ENCODE data around the gene AKAP13.

DNA sequence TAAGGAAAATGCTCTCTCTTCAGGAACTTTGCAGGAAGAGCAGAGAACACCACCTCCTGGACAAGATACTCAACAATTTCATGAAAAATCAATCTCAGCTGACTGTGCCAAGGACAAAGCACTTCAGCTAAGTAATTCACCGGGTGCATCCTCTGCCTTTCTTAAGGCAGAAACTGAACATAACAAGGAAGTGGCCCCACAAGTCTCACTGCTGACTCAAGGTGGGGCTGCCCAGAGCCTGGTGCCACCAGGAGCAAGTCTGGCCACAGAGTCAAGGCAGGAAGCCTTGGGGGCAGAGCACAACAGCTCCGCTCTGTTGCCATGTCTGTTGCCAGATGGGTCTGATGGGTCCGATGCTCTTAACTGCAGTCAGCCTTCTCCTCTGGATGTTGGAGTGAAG lies 200.5 kb downstream of the AKAP13 start:
- no peak for TF ChIP-seq TCF12 (IDR thresholded peaks at IDR 0.05)
- no peak for TF ChIP-seq TAF1 (IDR thresholded peaks at IDR 0.05; ENCODE audit: borderline replicate concordance, low read depth, low read length)
- TF ChIP-seq, protein P1, sequence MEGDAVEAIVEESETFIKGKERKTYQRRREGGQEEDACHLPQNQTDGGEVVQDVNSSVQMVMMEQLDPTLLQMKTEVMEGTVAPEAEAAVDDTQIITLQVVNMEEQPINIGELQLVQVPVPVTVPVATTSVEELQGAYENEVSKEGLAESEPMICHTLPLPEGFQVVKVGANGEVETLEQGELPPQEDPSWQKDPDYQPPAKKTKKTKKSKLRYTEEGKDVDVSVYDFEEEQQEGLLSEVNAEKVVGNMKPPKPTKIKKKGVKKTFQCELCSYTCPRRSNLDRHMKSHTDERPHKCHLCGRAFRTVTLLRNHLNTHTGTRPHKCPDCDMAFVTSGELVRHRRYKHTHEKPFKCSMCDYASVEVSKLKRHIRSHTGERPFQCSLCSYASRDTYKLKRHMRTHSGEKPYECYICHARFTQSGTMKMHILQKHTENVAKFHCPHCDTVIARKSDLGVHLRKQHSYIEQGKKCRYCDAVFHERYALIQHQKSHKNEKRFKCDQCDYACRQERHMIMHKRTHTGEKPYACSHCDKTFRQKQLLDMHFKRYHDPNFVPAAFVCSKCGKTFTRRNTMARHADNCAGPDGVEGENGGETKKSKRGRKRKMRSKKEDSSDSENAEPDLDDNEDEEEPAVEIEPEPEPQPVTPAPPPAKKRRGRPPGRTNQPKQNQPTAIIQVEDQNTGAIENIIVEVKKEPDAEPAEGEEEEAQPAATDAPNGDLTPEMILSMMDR (IDR thresholded peaks at IDR 0.05): no peak
- TF ChIP-seq, protein P2, sequence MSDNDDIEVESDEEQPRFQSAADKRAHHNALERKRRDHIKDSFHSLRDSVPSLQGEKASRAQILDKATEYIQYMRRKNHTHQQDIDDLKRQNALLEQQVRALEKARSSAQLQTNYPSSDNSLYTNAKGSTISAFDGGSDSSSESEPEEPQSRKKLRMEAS (IDR thresholded peaks at IDR 0.05; ENCODE audit: low read depth): no peak
- no peak for TF ChIP-seq EZH2phosphoT487 (IDR thresholded peaks at IDR 0.05; ENCODE audit: borderline replicate concordance, low read depth)
- TF ChIP-seq JUND (IDR thresholded peaks at IDR 0.05): no peak
- TF ChIP-seq SIN3A (IDR thresholded peaks at IDR 0.05; ENCODE audit: borderline replicate concordance, low read depth, low read length): no peak
- TF ChIP-seq CHD2 (IDR thresholded peaks at IDR 0.05; ENCODE audit: low read length, partially characterized antibody): no peak
- no peak for TF ChIP-seq EP300 (IDR thresholded peaks at IDR 0.05; ENCODE audit: borderline replicate concordance in 1 of 2, low read depth in 1 of 2, low read length in 1 of 2)
- TF ChIP-seq, protein P3, sequence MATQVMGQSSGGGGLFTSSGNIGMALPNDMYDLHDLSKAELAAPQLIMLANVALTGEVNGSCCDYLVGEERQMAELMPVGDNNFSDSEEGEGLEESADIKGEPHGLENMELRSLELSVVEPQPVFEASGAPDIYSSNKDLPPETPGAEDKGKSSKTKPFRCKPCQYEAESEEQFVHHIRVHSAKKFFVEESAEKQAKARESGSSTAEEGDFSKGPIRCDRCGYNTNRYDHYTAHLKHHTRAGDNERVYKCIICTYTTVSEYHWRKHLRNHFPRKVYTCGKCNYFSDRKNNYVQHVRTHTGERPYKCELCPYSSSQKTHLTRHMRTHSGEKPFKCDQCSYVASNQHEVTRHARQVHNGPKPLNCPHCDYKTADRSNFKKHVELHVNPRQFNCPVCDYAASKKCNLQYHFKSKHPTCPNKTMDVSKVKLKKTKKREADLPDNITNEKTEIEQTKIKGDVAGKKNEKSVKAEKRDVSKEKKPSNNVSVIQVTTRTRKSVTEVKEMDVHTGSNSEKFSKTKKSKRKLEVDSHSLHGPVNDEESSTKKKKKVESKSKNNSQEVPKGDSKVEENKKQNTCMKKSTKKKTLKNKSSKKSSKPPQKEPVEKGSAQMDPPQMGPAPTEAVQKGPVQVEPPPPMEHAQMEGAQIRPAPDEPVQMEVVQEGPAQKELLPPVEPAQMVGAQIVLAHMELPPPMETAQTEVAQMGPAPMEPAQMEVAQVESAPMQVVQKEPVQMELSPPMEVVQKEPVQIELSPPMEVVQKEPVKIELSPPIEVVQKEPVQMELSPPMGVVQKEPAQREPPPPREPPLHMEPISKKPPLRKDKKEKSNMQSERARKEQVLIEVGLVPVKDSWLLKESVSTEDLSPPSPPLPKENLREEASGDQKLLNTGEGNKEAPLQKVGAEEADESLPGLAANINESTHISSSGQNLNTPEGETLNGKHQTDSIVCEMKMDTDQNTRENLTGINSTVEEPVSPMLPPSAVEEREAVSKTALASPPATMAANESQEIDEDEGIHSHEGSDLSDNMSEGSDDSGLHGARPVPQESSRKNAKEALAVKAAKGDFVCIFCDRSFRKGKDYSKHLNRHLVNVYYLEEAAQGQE (IDR thresholded peaks at IDR 0.05; ENCODE audit: low read depth, low read length): no peak
- no peak for TF ChIP-seq YY1 (IDR thresholded peaks at IDR 0.05; ENCODE audit: low read depth)
- no peak for TF ChIP-seq POLR2AphosphoS5 (IDR thresholded peaks at IDR 0.05; ENCODE audit: low read depth, low read length)
- TF ChIP-seq FOXJ3 (CRISPR knock-in tag; IDR thresholded peaks at IDR 0.05): no peak

Measured in SK-N-SH (cell line).